IMR-90 (cell line): ENCODE measurements around the gene HFE. TPM values are rescaled to one million over a fixed set of nuclear protein-coding genes. Genes with fewer than 3 reads are reported as not detected.

Source experiments
- CHD1 ChIP-seq: IDR thresholded peaks from 2 replicates; pipeline ENCODE4 v1.6.1; 2012; ENCODE audit warnings: low read depth, low read length, improper control_type of control experiment
- NFE2L2 ChIP-seq: fragments of 150-350 bp; IDR thresholded peaks from 2 replicates; pipeline ENCODE4 v1.6.1; 2016; ENCODE audit warnings: low read depth, mild to moderate bottlenecking, low read length
- polyA plus RNA-seq, 3 experiments: library from polyadenylated mRNA; depleted of rRNA; stranded (reverse); fragments of >200 nt; gene quantifications; 2 replicates each; pipeline ENCODE4 v1.2.3, GENCODE V29; 2012; ENCODE audit warnings: low replicate concordance in 1 of 3
- total RNA-seq: library from RNA; depleted of rRNA; stranded (reverse); fragments of >200 nt; gene quantifications from 2 replicates; pipeline ENCODE4 v1.2.3, GENCODE V29; 2012
- TF ChIP-seq, protein P1 (sequence below): fragments of 150-350 bp; IDR thresholded peaks from 2 replicates; pipeline ENCODE4 v1.6.1; 2017; ENCODE audit warnings: mild to moderate bottlenecking, antibody characterized with exemption, low read length, low read depth
- TF ChIP-seq, protein P2 (sequence below): conservative IDR thresholded peaks from 2 replicates; pipeline ENCODE4 v1.5.1; 2012; ENCODE audit warnings: mild to moderate bottlenecking, low read depth, low read length, improper control_type of control experiment

HFE gene
- total and polyA plus RNA-seq, 2 of the 4 experiments (the other 2 are of a cell fraction): 14.9 to 15.7 TPM

DNA sequence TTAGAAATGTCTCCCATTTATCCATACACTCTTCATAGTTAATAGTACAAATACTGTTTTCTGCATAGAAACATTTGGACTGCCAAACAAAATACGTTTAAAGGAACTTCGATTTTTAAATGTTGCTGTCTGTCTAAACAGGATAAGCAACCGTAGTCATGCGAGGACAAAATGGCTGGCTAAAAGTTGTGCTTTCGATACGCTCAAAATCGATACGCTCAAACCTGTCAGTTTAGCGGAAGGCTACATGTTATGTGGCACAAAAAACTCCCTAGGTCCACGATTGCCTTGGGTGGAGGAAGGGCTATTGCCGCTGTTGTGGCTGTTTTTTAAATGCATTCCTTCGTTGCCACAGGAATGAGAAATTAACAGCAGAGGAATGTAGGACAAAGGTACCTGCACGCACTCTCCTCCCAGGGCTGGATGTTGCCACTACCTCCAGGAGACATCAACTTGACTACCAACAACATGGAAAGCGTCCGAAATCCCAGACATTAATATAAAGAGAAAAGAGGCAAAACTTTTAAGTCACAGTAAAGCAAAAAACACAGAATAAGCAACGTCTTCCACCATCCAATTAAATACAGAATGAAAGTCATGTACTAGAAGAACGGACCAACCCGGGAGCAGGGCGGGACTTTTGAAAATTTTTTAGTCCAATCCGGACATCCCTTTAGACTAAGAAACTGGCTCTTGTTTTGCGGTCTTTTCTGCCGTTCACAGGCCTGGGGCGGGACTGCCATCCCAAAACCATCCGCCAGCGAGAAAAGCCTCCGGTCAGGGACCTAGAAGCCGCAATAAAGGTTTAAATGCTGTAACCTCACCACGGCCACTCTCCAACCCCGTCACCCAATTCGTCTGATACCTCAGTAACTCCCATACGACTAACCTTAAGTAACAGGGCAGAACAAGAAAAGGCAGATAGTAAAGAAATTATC, 32.2 kb upstream of the HFE start (continued):
- peak; percentile 50; the same call in 1 of the 2 replicates for TF ChIP-seq CHD1
- TF ChIP-seq, protein P1, sequence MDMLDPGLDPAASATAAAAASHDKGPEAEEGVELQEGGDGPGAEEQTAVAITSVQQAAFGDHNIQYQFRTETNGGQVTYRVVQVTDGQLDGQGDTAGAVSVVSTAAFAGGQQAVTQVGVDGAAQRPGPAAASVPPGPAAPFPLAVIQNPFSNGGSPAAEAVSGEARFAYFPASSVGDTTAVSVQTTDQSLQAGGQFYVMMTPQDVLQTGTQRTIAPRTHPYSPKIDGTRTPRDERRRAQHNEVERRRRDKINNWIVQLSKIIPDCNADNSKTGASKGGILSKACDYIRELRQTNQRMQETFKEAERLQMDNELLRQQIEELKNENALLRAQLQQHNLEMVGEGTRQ: no peak
- TF ChIP-seq, protein P2, sequence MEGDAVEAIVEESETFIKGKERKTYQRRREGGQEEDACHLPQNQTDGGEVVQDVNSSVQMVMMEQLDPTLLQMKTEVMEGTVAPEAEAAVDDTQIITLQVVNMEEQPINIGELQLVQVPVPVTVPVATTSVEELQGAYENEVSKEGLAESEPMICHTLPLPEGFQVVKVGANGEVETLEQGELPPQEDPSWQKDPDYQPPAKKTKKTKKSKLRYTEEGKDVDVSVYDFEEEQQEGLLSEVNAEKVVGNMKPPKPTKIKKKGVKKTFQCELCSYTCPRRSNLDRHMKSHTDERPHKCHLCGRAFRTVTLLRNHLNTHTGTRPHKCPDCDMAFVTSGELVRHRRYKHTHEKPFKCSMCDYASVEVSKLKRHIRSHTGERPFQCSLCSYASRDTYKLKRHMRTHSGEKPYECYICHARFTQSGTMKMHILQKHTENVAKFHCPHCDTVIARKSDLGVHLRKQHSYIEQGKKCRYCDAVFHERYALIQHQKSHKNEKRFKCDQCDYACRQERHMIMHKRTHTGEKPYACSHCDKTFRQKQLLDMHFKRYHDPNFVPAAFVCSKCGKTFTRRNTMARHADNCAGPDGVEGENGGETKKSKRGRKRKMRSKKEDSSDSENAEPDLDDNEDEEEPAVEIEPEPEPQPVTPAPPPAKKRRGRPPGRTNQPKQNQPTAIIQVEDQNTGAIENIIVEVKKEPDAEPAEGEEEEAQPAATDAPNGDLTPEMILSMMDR: peak; percentile 28; the same call in 1 of the 2 replicates
- TF ChIP-seq NFE2L2: peak; percentile 7; the same call in 1 of the 2 replicates
